Panc1 (cell line): ENCODE data around the gene COTL1.

Source experiments
- POLR2AphosphoS5 ChIP-seq: IDR thresholded peaks from 2 replicates; pipeline ENCODE4 v1.6.1; 2012; ENCODE audit warnings: mild to moderate bottlenecking, low read depth, low read length, moderate library complexity
- TF ChIP-seq, protein P1 (sequence below): fragments of 450-650 bp; IDR thresholded peaks from 2 replicates; pipeline ENCODE4 v1.5.1; 2017; ENCODE audit warnings: mild to moderate bottlenecking
- TF ChIP-seq, protein P2 (sequence below), 2 experiments: IDR thresholded peaks; 2 replicates each; pipeline ENCODE4 v1.6.1; 2011 to 2012; ENCODE audit warnings: low read depth in 2 of 2, control low read depth in 1 of 2, low read length in 1 of 2, mild to moderate bottlenecking in 1 of 2, moderate library complexity in 1 of 2; ENCODE audit not compliant: insufficient read depth in 1 of 2

DNA sequence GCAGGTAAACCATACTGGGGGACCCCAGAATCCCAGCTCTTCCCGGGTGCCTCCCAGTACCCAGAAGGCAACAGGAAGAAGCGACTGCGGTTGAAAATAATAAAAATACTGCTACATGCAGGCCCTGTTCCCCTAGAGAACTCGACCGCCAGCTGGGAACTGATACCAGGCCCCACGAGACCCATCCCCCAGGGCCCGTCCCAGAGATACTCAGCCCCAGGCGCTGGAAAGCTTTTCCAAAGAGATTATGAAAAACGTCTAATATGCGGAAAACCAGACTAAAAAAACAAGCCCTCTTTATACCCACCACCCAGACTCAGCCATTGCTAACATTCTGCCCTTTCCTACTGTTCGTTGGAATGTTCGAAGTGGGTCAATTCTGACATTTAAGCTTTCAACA, 100.5 kb downstream of the COTL1 start:
- TF ChIP-seq, protein P1, sequence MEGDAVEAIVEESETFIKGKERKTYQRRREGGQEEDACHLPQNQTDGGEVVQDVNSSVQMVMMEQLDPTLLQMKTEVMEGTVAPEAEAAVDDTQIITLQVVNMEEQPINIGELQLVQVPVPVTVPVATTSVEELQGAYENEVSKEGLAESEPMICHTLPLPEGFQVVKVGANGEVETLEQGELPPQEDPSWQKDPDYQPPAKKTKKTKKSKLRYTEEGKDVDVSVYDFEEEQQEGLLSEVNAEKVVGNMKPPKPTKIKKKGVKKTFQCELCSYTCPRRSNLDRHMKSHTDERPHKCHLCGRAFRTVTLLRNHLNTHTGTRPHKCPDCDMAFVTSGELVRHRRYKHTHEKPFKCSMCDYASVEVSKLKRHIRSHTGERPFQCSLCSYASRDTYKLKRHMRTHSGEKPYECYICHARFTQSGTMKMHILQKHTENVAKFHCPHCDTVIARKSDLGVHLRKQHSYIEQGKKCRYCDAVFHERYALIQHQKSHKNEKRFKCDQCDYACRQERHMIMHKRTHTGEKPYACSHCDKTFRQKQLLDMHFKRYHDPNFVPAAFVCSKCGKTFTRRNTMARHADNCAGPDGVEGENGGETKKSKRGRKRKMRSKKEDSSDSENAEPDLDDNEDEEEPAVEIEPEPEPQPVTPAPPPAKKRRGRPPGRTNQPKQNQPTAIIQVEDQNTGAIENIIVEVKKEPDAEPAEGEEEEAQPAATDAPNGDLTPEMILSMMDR, result no peak
- TF ChIP-seq POLR2AphosphoS5, result no peak
- TF ChIP-seq, protein P2, sequence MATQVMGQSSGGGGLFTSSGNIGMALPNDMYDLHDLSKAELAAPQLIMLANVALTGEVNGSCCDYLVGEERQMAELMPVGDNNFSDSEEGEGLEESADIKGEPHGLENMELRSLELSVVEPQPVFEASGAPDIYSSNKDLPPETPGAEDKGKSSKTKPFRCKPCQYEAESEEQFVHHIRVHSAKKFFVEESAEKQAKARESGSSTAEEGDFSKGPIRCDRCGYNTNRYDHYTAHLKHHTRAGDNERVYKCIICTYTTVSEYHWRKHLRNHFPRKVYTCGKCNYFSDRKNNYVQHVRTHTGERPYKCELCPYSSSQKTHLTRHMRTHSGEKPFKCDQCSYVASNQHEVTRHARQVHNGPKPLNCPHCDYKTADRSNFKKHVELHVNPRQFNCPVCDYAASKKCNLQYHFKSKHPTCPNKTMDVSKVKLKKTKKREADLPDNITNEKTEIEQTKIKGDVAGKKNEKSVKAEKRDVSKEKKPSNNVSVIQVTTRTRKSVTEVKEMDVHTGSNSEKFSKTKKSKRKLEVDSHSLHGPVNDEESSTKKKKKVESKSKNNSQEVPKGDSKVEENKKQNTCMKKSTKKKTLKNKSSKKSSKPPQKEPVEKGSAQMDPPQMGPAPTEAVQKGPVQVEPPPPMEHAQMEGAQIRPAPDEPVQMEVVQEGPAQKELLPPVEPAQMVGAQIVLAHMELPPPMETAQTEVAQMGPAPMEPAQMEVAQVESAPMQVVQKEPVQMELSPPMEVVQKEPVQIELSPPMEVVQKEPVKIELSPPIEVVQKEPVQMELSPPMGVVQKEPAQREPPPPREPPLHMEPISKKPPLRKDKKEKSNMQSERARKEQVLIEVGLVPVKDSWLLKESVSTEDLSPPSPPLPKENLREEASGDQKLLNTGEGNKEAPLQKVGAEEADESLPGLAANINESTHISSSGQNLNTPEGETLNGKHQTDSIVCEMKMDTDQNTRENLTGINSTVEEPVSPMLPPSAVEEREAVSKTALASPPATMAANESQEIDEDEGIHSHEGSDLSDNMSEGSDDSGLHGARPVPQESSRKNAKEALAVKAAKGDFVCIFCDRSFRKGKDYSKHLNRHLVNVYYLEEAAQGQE (IDR thresholded peaks at IDR 0.05; ENCODE audit: insufficient read depth in 1 of 2, low read depth in 2 of 2, low read length in 1 of 2), result no peak
